ENCODE data around the gene PVALEF. TPM values are rescaled to one million over a fixed set of nuclear protein-coding genes. Genes with fewer than 3 reads are reported as not detected.

Gene PVALEF
- total and polyA plus RNA-seq, 2 donors (not counting 3 experiments of a cell fraction or from before 2014, with no cell fraction given), result not detected

GRCh38 chr17:81162491-81162890 is 2.8 kb upstream of the PVALEF start:
- Histone ChIP-seq H3K9me1 (replicated peaks; ENCODE audit: control insufficient read depth, extremely low read depth, insufficient read depth, low read length) (no peaks in the 10 kb centered on the region), H3K36me3 (ENCODE audit: control insufficient read depth in 2 of 2, extremely low read depth in 1 of 2, insufficient read depth in 2 of 2, low read length in 2 of 2) (no peaks in the 10 kb centered on the region), H4K20me1 (replicated peaks; ENCODE audit: control insufficient read depth, extremely low read depth, insufficient read depth, low read length) (no peaks in the 10 kb centered on the region), H3K4me1 (ENCODE audit: control insufficient read depth, extremely low read depth, insufficient read depth, low read length) (peaks cover 4% of the 10 kb centered on the region), H3K79me2 (ENCODE audit: control insufficient read depth, insufficient read depth, low read length) (no peaks in the 10 kb centered on the region), H3K9ac (replicated peaks; ENCODE audit: extremely low read depth, insufficient read depth, low read length) (no peak overlapping the region), H3K27me3 (ENCODE audit: control insufficient read depth in 2 of 2, insufficient read depth in 2 of 2, low read length in 2 of 2) (peaks cover 5 to 6% of the 10 kb centered on the region in 2 experiments), H2AFZ (ENCODE audit: low read depth, low read length) (no peak overlapping the region), H3K27ac (ENCODE audit: insufficient read depth, low read depth, low read length) (no peak overlapping the region), H3K4me2 (ENCODE audit: insufficient read depth, low read length) (no peak overlapping the region), H3K4me3 (replicated peaks in 1 of 3; ENCODE audit: insufficient read depth in 1 of 3, low read depth in 1 of 3, low read length in 3 of 3) (no peak overlapping the region), H3K9me3 (replicated peaks; ENCODE audit: control insufficient read depth, insufficient read depth, low read length) (no peaks in the 10 kb centered on the region)
- dilution Hi-C loops (cut with MboI; ENCODE audit: extremely low pct_ligation_motif_present, low sequenced_read_pairs), result no loop called here
- ChIA-PET POLR2A (no interaction called here), CTCF (no interaction called here)
- intact Hi-C loops (cut with micrococcal nuclease), result no loop called here
- no peak for FAIRE-seq
- DNase-seq (ENCODE audit: low read depth, low spot score), result no peak
- no peak for TF ChIP-seq MAX (IDR thresholded peaks at IDR 0.05; ENCODE audit: insufficient read depth, insufficient read length)
- no TSS peak for BruUV-seq (replicated peaks)

- no peak overlapping the region for H3K4me3 ChIP-seq (replicated peaks in 1 of 3; ENCODE audit: insufficient read depth in 1 of 3, low read depth in 1 of 3, low read length in 3 of 3)
- TF ChIP-seq MYC (IDR thresholded peaks at IDR 0.05; ENCODE audit: low read depth, low read length) (no peak), EZH2 (IDR thresholded peaks at IDR 0.05; ENCODE audit: borderline replicate concordance, low read depth, low read length, severe bottlenecking) (no peak), FOS (IDR thresholded peaks at IDR 0.05; ENCODE audit: borderline replicate concordance, insufficient read depth, low read length) (no peak), POLR2AphosphoS5 (IDR thresholded peaks at IDR 0.05; ENCODE audit: insufficient read depth, low read depth, low read length) (no peak), POLR2A (IDR thresholded peaks at IDR 0.05; ENCODE audit: low read depth, low read length) (no peak), GATA2 (IDR thresholded peaks at IDR 0.05; ENCODE audit: insufficient read depth, insufficient read length, low read depth, low read length) (no peak), MAX (IDR thresholded peaks at IDR 0.05; ENCODE audit: insufficient read depth, insufficient read length) (no peak), JUN (IDR thresholded peaks at IDR 0.05; ENCODE audit: borderline replicate concordance, insufficient read depth, insufficient read length, low read depth) (no peak)
- TF ChIP-seq, protein P1, sequence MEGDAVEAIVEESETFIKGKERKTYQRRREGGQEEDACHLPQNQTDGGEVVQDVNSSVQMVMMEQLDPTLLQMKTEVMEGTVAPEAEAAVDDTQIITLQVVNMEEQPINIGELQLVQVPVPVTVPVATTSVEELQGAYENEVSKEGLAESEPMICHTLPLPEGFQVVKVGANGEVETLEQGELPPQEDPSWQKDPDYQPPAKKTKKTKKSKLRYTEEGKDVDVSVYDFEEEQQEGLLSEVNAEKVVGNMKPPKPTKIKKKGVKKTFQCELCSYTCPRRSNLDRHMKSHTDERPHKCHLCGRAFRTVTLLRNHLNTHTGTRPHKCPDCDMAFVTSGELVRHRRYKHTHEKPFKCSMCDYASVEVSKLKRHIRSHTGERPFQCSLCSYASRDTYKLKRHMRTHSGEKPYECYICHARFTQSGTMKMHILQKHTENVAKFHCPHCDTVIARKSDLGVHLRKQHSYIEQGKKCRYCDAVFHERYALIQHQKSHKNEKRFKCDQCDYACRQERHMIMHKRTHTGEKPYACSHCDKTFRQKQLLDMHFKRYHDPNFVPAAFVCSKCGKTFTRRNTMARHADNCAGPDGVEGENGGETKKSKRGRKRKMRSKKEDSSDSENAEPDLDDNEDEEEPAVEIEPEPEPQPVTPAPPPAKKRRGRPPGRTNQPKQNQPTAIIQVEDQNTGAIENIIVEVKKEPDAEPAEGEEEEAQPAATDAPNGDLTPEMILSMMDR (IDR thresholded peaks at IDR 0.05; ENCODE audit: extremely low read depth in 1 of 2, insufficient read depth in 1 of 2, low read depth in 1 of 2, low read length in 2 of 2), result no peak
- FAIRE-seq, result no peak
- dilution Hi-C loops (cut with MboI; ENCODE audit: extremely low pct_ligation_motif_present, low sequenced_read_pairs) (no loop called here), intact Hi-C loops (cut with micrococcal nuclease) (no loop called here)
- H3K9me1 ChIP-seq (replicated peaks; ENCODE audit: control insufficient read depth, extremely low read depth, insufficient read depth, low read length), result no peaks in the 10 kb centered on the region
- ChIA-PET POLR2A (no interaction called here), CTCF (no interaction called here)
- H3K4me1 ChIP-seq (ENCODE audit: control insufficient read depth, extremely low read depth, insufficient read depth, low read length), result peaks cover 4% of the 10 kb centered on the region
- no peak overlapping the region for H3K9ac ChIP-seq (replicated peaks; ENCODE audit: extremely low read depth, insufficient read depth, low read length)
- no peaks in the 10 kb centered on the region for H3K36me3 ChIP-seq (ENCODE audit: control insufficient read depth in 2 of 2, extremely low read depth in 1 of 2, insufficient read depth in 2 of 2, low read length in 2 of 2)
- H3K27me3 ChIP-seq (ENCODE audit: control insufficient read depth in 2 of 2, insufficient read depth in 2 of 2, low read length in 2 of 2), result peaks cover 5 to 6% of the 10 kb centered on the region in 2 experiments
- H3K9me3 ChIP-seq (replicated peaks; ENCODE audit: control insufficient read depth, insufficient read depth, low read length), result no peaks in the 10 kb centered on the region
- DNase-seq (ENCODE audit: low read depth, low spot score), result no peak
- no peak overlapping the region for H3K4me2 ChIP-seq (ENCODE audit: insufficient read depth, low read length)
- no TSS peak for BruUV-seq (replicated peaks)
- H3K27ac ChIP-seq (ENCODE audit: insufficient read depth, low read depth, low read length), result no peak overlapping the region
- no peaks in the 10 kb centered on the region for H3K79me2 ChIP-seq (ENCODE audit: control insufficient read depth, insufficient read depth, low read length)
- H4K20me1 ChIP-seq (replicated peaks; ENCODE audit: control insufficient read depth, extremely low read depth, insufficient read depth, low read length), result no peaks in the 10 kb centered on the region
- H2AFZ ChIP-seq (ENCODE audit: low read depth, low read length), result no peak overlapping the region
Measured at GRCh38 chr17:81163051-81163695, 2.1 kb upstream of the PVALEF start.
